Liver (tissue), 3 donors: Measurements from ENCODE around the gene CORO2A.

Experiments used
- SP1 ChIP-seq: IDR thresholded peaks from 2 replicates; pipeline ENCODE4 v1.6.1; 2018; ENCODE audit warnings: antibody characterized with exemption, mild to moderate bottlenecking
- TAF1 ChIP-seq: conservative IDR thresholded peaks from 2 replicates; pipeline ENCODE4 v1.6.1; 2016; ENCODE audit warnings: antibody characterized with exemption, mild to moderate bottlenecking
- YY1 ChIP-seq: IDR thresholded peaks from 2 replicates; pipeline ENCODE4 v1.6.1; 2016; ENCODE audit warnings: antibody characterized with exemption, mild to moderate bottlenecking
- TF ChIP-seq, protein P1 (sequence below): fragments of 150-350 bp; IDR thresholded peaks from 2 replicates; pipeline ENCODE4 v1.5.1; 2017; ENCODE audit warnings: improper control_type of control experiment, low read depth, low read length; ENCODE audit not compliant: missing input control
- TF ChIP-seq, protein P2 (sequence below): IDR thresholded peaks from 2 replicates; pipeline ENCODE4 v1.6.1; 2016; ENCODE audit warnings: antibody characterized with exemption
- TF ChIP-seq, protein P3 (sequence below): IDR thresholded peaks from 2 replicates; pipeline ENCODE4 v1.6.1; 2016; ENCODE audit warnings: antibody characterized with exemption, mild to moderate bottlenecking
- donor health status: healthy.
- donor health status: healthy.

DNA sequence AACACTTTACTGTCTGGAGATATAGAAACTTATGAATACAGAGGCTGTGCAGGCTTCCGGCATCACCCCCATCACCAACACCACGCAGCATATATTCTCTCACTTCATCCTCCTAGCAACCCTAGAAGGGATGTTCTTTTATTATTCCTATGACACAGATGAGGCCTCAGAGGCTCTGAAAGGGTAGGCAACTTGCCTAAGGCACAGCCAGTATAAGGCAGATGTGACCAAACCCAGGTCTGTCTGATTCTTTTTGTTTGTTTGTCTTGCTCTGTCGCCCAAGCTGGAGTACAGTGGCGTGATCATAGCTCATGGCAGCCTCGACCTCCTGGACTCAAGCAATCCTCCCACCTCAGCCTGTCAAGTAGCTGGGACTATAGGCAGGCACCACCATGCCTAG, 22.8 kb upstream of the CORO2A start:
- TF ChIP-seq, protein P1, sequence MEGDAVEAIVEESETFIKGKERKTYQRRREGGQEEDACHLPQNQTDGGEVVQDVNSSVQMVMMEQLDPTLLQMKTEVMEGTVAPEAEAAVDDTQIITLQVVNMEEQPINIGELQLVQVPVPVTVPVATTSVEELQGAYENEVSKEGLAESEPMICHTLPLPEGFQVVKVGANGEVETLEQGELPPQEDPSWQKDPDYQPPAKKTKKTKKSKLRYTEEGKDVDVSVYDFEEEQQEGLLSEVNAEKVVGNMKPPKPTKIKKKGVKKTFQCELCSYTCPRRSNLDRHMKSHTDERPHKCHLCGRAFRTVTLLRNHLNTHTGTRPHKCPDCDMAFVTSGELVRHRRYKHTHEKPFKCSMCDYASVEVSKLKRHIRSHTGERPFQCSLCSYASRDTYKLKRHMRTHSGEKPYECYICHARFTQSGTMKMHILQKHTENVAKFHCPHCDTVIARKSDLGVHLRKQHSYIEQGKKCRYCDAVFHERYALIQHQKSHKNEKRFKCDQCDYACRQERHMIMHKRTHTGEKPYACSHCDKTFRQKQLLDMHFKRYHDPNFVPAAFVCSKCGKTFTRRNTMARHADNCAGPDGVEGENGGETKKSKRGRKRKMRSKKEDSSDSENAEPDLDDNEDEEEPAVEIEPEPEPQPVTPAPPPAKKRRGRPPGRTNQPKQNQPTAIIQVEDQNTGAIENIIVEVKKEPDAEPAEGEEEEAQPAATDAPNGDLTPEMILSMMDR, result no peak
- TF ChIP-seq, protein P2, sequence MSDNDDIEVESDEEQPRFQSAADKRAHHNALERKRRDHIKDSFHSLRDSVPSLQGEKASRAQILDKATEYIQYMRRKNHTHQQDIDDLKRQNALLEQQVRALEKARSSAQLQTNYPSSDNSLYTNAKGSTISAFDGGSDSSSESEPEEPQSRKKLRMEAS, result no peak
- TF ChIP-seq, protein P3, sequence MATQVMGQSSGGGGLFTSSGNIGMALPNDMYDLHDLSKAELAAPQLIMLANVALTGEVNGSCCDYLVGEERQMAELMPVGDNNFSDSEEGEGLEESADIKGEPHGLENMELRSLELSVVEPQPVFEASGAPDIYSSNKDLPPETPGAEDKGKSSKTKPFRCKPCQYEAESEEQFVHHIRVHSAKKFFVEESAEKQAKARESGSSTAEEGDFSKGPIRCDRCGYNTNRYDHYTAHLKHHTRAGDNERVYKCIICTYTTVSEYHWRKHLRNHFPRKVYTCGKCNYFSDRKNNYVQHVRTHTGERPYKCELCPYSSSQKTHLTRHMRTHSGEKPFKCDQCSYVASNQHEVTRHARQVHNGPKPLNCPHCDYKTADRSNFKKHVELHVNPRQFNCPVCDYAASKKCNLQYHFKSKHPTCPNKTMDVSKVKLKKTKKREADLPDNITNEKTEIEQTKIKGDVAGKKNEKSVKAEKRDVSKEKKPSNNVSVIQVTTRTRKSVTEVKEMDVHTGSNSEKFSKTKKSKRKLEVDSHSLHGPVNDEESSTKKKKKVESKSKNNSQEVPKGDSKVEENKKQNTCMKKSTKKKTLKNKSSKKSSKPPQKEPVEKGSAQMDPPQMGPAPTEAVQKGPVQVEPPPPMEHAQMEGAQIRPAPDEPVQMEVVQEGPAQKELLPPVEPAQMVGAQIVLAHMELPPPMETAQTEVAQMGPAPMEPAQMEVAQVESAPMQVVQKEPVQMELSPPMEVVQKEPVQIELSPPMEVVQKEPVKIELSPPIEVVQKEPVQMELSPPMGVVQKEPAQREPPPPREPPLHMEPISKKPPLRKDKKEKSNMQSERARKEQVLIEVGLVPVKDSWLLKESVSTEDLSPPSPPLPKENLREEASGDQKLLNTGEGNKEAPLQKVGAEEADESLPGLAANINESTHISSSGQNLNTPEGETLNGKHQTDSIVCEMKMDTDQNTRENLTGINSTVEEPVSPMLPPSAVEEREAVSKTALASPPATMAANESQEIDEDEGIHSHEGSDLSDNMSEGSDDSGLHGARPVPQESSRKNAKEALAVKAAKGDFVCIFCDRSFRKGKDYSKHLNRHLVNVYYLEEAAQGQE, result no peak
- no peak for TF ChIP-seq TAF1
- no peak for TF ChIP-seq YY1
- no peak for TF ChIP-seq SP1
